ENCODE measurements around the gene PFKM. TPM values are rescaled to one million over a fixed set of nuclear protein-coding genes. Genes with fewer than 3 reads are reported as not detected.

The PFKM gene
- polyA plus RNA-seq, 12 donors, result 104 to 345 (median 290) TPM; not detected in 1

- DNase-seq, result no peak
Observed at GRCh38 chr12:48183876-48184548, 64.8 kb downstream of the PFKM start.

DNA sequence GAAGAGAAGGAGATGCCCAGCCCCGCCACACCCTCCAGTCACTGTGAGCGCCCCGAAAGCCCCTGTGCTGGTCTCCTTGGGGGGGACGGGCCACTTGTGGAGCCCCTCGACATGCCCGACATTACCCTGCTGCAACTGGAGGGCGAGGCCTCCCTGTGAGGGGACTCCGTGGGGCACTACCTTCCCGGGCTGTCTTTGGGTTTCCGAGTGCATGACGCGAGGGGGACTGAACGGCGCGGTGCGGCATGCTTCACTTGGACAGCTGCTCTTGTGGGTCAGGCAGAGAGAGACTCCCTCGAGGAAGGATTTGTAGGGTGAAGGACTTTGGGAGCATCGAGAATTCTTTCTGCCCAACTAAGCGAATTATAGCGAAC, 65.4 kb downstream of the PFKM start:
- DNase-seq, result no peak

GRCh38 chr12:48185181-48185919, 66.2 kb downstream of the PFKM start:
- no peak for DNase-seq

DNA sequence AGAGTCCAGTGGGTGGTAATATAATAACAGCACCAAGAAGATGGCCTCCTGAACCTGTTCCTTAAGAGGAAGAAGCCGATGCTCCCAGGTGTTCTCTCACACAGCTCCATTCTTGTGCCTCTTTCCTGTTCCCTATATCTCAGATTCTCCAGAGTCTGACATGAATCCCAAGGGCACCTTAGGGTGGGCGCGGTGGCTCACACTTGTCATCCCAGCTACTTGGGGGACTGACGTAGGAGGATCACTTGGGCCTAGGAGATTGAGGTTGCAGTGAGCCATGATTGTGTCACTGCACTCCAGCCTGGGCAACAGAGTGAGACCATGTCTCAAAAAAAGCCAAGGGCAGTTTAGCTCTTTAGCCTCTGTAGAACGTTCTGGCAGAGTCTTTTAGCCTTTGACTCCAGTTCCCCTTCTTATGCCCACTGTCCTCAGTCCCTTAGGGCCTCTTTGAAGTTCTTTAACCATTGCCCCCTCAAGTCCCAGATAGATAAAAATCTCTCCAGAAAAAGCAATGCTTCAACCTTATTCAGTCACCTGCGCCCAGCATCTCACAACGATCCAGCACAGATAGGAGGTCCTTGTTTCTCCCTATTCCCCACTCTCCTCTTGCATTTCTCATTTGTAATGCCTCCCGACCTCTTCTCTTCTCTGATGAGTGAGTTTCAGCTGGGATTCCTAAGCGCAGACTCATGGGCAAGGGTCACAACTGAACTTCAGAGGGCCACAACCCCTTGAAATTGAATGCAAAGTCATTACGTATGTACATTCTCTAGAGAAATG, 68.9 kb downstream of the PFKM start:
- DNase-seq, result no peak

- DNase-seq, result peak; percentile 80
Observed at GRCh38 chr12:48189331-48190125, 70.4 kb downstream of the PFKM start.

GRCh38 chr12:48191096-48191495, 71.9 kb downstream of the PFKM start:
- DNase-seq, result no peak

- DNase-seq, result no peak
Observed at GRCh38 chr12:48192861-48193260, 73.7 kb downstream of the PFKM start.

DNA sequence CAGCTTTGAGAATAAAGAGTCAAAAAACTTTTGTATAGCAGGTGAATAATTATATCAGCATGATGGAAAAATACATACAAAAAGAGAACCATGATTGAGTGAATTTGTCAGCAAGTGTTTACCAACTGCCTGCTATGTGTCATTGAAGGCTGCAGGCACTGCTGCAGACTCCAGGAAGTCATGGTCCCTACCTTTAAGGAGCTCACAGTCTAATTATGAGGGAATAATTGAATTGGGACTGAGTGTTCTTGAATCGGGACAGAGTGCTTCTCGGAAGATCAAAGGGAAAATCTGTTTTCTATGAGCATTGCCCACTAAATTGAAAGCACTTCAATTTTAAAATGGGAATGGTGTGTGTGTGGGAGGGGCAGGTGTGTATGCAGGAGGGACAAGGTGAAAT, 74.5 kb downstream of the PFKM start:
- DNase-seq, result no peak

GRCh38 chr12:48194799-48195201, 75.6 kb downstream of the PFKM start:
- DNase-seq, result no peak

Other genes starting within 250 kb of the PFKM start
- gene VDR, start 214.4 kb upstream of the PFKM start, polyA plus RNA-seq (ENCODE audit: insufficient read length in 12 of 12), result 1 to 10 TPM in 2 of 12 donors, under 1 TPM in 9, not detected in 1; 0.17 to 4.4 (median 0.56) TPM
- gene TMEM106C, start 155.8 kb upstream of the PFKM start, polyA plus RNA-seq (ENCODE audit: insufficient read length in 12 of 12), result 10 to 100 TPM in 11 of 12 donors, not detected in 1; 42.2 to 78.3 (median 65.0) TPM
- gene COL2A1, start 114.9 kb upstream of the PFKM start, polyA plus RNA-seq (ENCODE audit: insufficient read length in 12 of 12), result 10 to 100 TPM in 11 of 12 donors, not detected in 1; 13.9 to 78.9 (median 25.9) TPM
- gene SENP1, start 13.3 kb upstream of the PFKM start, polyA plus RNA-seq (ENCODE audit: insufficient read length in 12 of 12), result 10 to 100 TPM in 11 of 12 donors, not detected in 1; 13.2 to 20.4 (median 16.7) TPM
- gene ASB8, start 38.2 kb downstream of the PFKM start, polyA plus RNA-seq (ENCODE audit: insufficient read length in 12 of 12), result 1,000 to 10,000 TPM in 1 of 12 donors, 10 to 100 TPM in 11; 36.1 to 1,272 (median 64.4) TPM
- gene CCDC184, start 64.3 kb downstream of the PFKM start, polyA plus RNA-seq (ENCODE audit: insufficient read length in 12 of 12), result 1 to 10 TPM in 10 of 12 donors, not detected in 2; 1.1 to 5.0 (median 2.3) TPM
- gene OR10AD1, start 83.9 kb downstream of the PFKM start, polyA plus RNA-seq (ENCODE audit: insufficient read length in 12 of 12), result under 1 TPM in 7 of 12 donors, not detected in 5; 0.09 to 0.76 (median 0.19) TPM
- gene ZNF641, start 231.6 kb downstream of the PFKM start, polyA plus RNA-seq (ENCODE audit: insufficient read length in 12 of 12), result 10 to 100 TPM in 11 of 12 donors, not detected in 1; 14.4 to 21.3 (median 17.8) TPM